HCT116 (cell line): ENCODE measurements around the gene DOK6.

ENCODE experiments used
- CTCF ChIP-seq, 3 experiments: fragments of 200-600 bp in 1 of 3; sonication (generic) in 1 of 3; IDR thresholded peaks in 2 of 3; conservative IDR thresholded peaks in 1 of 3; 2 replicates each; pipeline ENCODE4 v1.5.1; 2012 to 2017; ENCODE audit warnings: low read depth in 2 of 3, low read length in 2 of 3, antibody characterized with exemption in 1 of 3, borderline replicate concordance in 1 of 3, control low read depth in 1 of 3, mild to moderate bottlenecking in 1 of 3, mixed read lengths in 1 of 3, mixed run types in 1 of 3, moderate library complexity in 1 of 3; ENCODE audit not compliant: insufficient read depth in 1 of 3
- ELF1 ChIP-seq: IDR thresholded peaks from 2 replicates; pipeline ENCODE4 v1.6.1; 2012; ENCODE audit warnings: low read depth, borderline replicate concordance
- EZH2 ChIP-seq: fragments of 200-600 bp; sonication (generic); IDR thresholded peaks from 2 replicates; pipeline ENCODE4 v1.6.1; 2017; ENCODE audit warnings: antibody characterized with exemption, mixed run types
- POLR2A ChIP-seq: IDR thresholded peaks from 2 replicates; pipeline ENCODE4 v1.7.0; 2011; ENCODE audit warnings: borderline replicate concordance; ENCODE audit not compliant: insufficient read depth, insufficient read length; ENCODE audit errors: extremely low read depth
- POLR2AphosphoS5 ChIP-seq: IDR thresholded peaks from 2 replicates; pipeline ENCODE4 v1.6.1; 2011; ENCODE audit warnings: mild to moderate bottlenecking, low read depth, low read length, moderate library complexity
- SP1 ChIP-seq: IDR thresholded peaks from 2 replicates; pipeline ENCODE4 v1.6.1; 2012; ENCODE audit warnings: low read depth
- YY1 ChIP-seq: IDR thresholded peaks from 2 replicates; pipeline ENCODE4 v1.6.1; 2011; ENCODE audit warnings: low read length, low read depth, moderate library complexity, mild to moderate bottlenecking; ENCODE audit not compliant: insufficient replicate concordance; ENCODE audit errors: extremely low read depth
- ZNF274 ChIP-seq: fragments of 200-500 bp; sonication (Bioruptor generic); IDR thresholded peaks from 2 replicates; pipeline ENCODE4 v1.6.1; 2014; ENCODE audit warnings: mild to moderate bottlenecking, low read depth, low read length, inconsistent platforms

GRCh38 chr18:69383186-69383585, 17.5 kb upstream of the DOK6 start:
- no peak for TF ChIP-seq POLR2A
- TF ChIP-seq SP1, result no peak
- no peak for TF ChIP-seq CTCF (IDR thresholded peaks at IDR 0.05 in 2 of 3, conservative IDR thresholded peaks at IDR 0.05 in 1 of 3; ENCODE audit: borderline replicate concordance in 1 of 3, insufficient read depth in 1 of 3, low read depth in 2 of 3, low read length in 2 of 3)
- TF ChIP-seq ELF1, result no peak
- TF ChIP-seq YY1, result no peak
- no peak for TF ChIP-seq EZH2
- TF ChIP-seq ZNF274, result no peak
- no peak for TF ChIP-seq POLR2AphosphoS5
